ENCODE measurements around the gene CC2D2A. TPM values are rescaled to one million over a fixed set of nuclear protein-coding genes. Genes with fewer than 3 reads are reported as not detected.

Gene CC2D2A
- total and polyA plus RNA-seq, 7 donors: 1.6 to 4.7 (median 2.1) TPM

- DNase-seq: no peak
Measured at GRCh38 chr4:15636818-15637217, 167.1 kb downstream of the CC2D2A start.

DNA sequence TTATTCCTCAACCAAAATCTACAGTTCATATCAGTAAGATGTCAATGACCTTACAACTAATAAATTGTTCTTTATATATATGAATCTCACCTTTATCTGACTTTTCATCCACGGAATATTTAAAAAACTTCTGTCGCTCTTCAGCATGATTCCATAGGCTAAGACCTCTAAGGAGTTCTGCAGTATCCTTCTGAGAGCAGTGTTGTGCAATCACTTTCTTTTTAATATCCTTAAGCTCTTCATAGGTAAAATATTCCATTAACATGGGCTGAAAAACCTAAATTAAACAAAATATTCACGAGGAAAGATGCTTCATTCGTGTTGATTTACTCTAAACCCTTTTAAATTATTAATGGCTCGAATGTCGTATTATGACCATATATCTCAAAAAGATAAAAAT is 168.7 kb downstream of the CC2D2A start:
- intact Hi-C loops (cut with DNase I): no loop called here
- ATAC-seq (no peak), DNase-seq (no peak)
- H3K4me1 ChIP-seq: peaks cover 9% of the 10 kb centered on the region
- peaks cover 9 to 83% of the 10 kb centered on the region in 2 donors for H3K36me3 ChIP-seq (ENCODE audit: insufficient read depth in 1 of 2, low read depth in 1 of 2)
- WGBS, 3 donors: 93 to 95% (median 93%) methylated on average over 6 of the region's 6 CpGs
- no peak overlapping the region for H3K27ac ChIP-seq
- H3K4me3 ChIP-seq: no peak overlapping the region
- no peaks in the 10 kb centered on the region for H3K9me3 ChIP-seq
- H3K27me3 ChIP-seq (ENCODE audit: insufficient read depth in 3 of 3, low read length in 2 of 3): no peaks in the 10 kb centered on the region
- no peak for TF ChIP-seq CTCF (IDR thresholded peaks at IDR 0.05)

More at GRCh38 chr4:15636818-15637217, 167.1 kb downstream of the CC2D2A start:
- no peaks in the 10 kb centered on the region for H3K27me3 ChIP-seq (ENCODE audit: insufficient read depth in 3 of 3, low read length in 2 of 3)
- peaks cover 9 to 99% of the 10 kb centered on the region in 2 donors for H3K36me3 ChIP-seq (ENCODE audit: insufficient read depth in 1 of 2, low read depth in 1 of 2)
- no peak for ATAC-seq
- 93 to 98% (median 95%) methylated on average over 1 of the region's 1 CpG for WGBS, 3 donors
- intact Hi-C loops (cut with DNase I): no loop called here
- H3K27ac ChIP-seq: no peak overlapping the region
- no peaks in the 10 kb centered on the region for H3K4me1 ChIP-seq
- H3K4me3 ChIP-seq: no peak overlapping the region
- TF ChIP-seq CTCF (IDR thresholded peaks at IDR 0.05): no peak
- no peaks in the 10 kb centered on the region for H3K9me3 ChIP-seq

DNA sequence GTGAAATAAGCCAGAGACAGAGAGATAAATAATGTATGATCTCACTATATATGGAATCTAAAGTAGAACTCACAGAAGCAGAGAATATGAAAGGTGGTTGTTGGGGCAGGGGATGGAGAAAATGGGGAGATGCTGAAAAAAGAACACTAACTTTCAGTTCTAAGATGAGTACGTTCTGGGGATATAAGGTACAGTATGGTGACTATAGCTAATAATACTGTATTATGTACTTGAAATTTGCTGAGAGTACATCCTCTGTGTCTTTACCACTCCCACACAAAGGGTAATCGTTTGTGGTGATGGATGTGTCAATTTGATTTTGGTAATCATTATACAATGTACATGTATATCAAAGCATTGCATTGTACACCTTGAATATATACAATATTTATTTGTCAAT is 178.9 kb downstream of the CC2D2A start:
- Histone ChIP-seq H3K27ac (no peak overlapping the region), H3K9me3 (no peaks in the 10 kb centered on the region), H3K36me3 (ENCODE audit: insufficient read depth in 1 of 2, low read depth in 1 of 2) (no peaks in the 10 kb centered on the region), H3K27me3 (ENCODE audit: insufficient read depth in 3 of 3, low read length in 2 of 3) (no peaks in the 10 kb centered on the region), H3K4me1 (peaks cover 64% of the 10 kb centered on the region), H3K4me3 (no peak overlapping the region)
- no peak for TF ChIP-seq CTCF (IDR thresholded peaks at IDR 0.05)
- WGBS, 3 donors: 64 to 78% (median 65%) methylated on average over 2 of the region's 2 CpGs
- ATAC-seq (no peak), DNase-seq (no peak)
- intact Hi-C loops (cut with DNase I): no loop called here

DNA sequence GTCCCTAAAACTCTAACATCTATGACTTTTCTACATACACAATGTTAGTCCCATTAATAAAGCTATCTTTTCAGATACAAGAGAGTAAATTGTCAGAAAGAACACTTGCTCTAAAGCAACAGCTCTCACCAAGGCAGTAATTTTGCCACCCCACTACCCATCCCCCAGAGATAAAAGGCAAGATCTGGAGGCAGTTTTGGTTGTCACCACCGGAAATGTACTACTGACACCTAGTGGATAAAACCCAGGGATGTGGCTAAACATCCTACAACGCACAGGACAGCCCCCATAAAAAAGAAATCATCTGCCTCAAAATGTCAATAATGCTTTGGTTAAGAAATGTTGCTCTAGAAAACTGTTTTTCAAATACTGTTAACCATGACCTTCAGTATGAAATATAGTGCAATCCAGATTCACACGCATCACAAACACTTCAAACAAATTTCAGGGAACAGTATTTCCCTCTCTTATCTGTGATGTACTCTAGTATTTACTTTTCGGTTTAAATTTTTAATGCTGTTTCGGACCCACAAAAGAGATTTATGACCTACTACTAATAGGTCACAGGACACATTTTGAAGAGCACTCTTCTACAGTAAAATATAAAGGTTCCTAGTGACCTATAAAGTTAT is 180.3 kb downstream of the CC2D2A start:
- H3K27ac ChIP-seq: no peak overlapping the region
- intact Hi-C loops (cut with DNase I): loop anchor here (5.0 to 10.0 kb wide), 4 partner anchors 173 to 815 kb away; partner anchors contain the start of gene CPEB2 (in 1 of the 2)
- WGBS, 3 donors: 33 to 51% (median 41%) methylated on average over 5 of the region's 5 CpGs
- no peaks in the 10 kb centered on the region for H3K9me3 ChIP-seq
- peak overlapping the region; percentile 20 for H3K4me3 ChIP-seq
- ATAC-seq (peak; percentile 76 to 90 (median 87)), DNase-seq (no peak)
- no peaks in the 10 kb centered on the region for H3K27me3 ChIP-seq (ENCODE audit: insufficient read depth in 3 of 3, low read length in 2 of 3)
- peak; percentile 70 for TF ChIP-seq CTCF (IDR thresholded peaks at IDR 0.05)
- peaks cover 65% of the 10 kb centered on the region for H3K4me1 ChIP-seq
- H3K36me3 ChIP-seq (ENCODE audit: insufficient read depth in 1 of 2, low read depth in 1 of 2): no peaks in the 10 kb centered on the region

Other genes with a start within 250 kb of the CC2D2A start
- gene C1QTNF7, start 41.8 kb upstream of the CC2D2A start, total RNA-seq: 1 to 10 TPM in 1 of 4 donors, under 1 TPM in 3; 0.29 to 2.3 (median 0.53) TPM
- gene C1QTNF7, start 41.8 kb upstream of the CC2D2A start, polyA plus RNA-seq: under 1 TPM; 0.20 to 0.59 (median 0.35) TPM
- 10 to 100 TPM; 53.9 to 91.2 (median 67.9) TPM for gene FBXL5, start 185.5 kb downstream of the CC2D2A start, total RNA-seq
- gene FBXL5, start 185.5 kb downstream of the CC2D2A start, polyA plus RNA-seq: 10 to 100 TPM; 46.1 to 68.5 (median 49.1) TPM
- gene FAM200B, start 211.9 kb downstream of the CC2D2A start, total RNA-seq: 10 to 100 TPM; 16.3 to 22.7 (median 19.7) TPM
- gene FAM200B, start 211.9 kb downstream of the CC2D2A start, polyA plus RNA-seq: 10 to 100 TPM; 19.6 to 44.2 (median 23.4) TPM
- gene BST1, start 233.2 kb downstream of the CC2D2A start, total RNA-seq: 1 to 10 TPM; 1.2 to 2.1 (median 1.3) TPM
- gene BST1, start 233.2 kb downstream of the CC2D2A start, polyA plus RNA-seq: 1 to 10 TPM in 2 of 3 donors, under 1 TPM in 1; 0.98 to 1.5 (median 1.5) TPM

Data from psoas muscle (tissue), 8 donors.